Middle frontal gyrus (tissue), 1 donor: ENCODE results near the gene WIPF3.
"Not testable (repeated sequence)": the region's sequence is repeated elsewhere in the genome, so short reads cannot be mapped to it uniquely, and the experiment has no call there.

Experiments used
- DNase-seq: peaks from one replicate; pipeline ENCODE4 v3.0.0-alpha.2; 2015; ENCODE audit warnings: low spot score; ENCODE audit errors: extremely low spot score

The WIPF3 gene

DNA sequence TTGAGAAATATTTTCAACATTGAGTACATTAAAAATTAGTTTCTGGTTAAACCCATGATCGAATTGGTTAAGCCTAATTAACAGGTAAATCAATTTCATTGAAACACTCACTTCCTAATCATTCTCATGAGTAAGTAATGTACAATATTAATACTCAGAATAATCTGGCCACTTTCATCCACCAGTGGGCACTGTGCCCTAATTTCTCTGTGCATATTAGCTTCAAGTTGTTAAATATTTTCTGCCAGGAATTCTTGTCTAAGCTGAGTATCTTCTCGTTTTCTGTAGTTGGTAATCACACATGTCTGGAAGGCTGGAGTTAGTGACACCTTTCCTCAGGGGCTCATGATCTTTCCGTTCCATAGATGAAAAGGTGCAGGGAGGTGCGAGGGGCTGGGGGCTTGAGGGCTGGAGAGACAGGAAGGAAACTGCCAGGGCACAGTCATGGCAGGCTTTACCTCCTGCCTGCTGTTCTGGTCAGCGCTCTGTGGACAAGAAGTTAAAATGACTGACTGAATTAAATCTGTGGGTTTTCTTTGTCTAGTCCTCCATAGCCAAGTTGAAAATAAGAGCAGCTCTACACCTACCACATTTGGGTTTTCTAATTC, 71.9 kb downstream of the WIPF3 start:
- no peak for DNase-seq

GRCh38 chr7:29879609-29880008, 73.3 kb downstream of the WIPF3 start:
- DNase-seq, result no peak

- no peak for DNase-seq
Observed at GRCh38 chr7:29881724-29882123, 75.4 kb downstream of the WIPF3 start.

- no peak for DNase-seq
Observed at GRCh38 chr7:29882481-29882880, 76.2 kb downstream of the WIPF3 start.

DNA sequence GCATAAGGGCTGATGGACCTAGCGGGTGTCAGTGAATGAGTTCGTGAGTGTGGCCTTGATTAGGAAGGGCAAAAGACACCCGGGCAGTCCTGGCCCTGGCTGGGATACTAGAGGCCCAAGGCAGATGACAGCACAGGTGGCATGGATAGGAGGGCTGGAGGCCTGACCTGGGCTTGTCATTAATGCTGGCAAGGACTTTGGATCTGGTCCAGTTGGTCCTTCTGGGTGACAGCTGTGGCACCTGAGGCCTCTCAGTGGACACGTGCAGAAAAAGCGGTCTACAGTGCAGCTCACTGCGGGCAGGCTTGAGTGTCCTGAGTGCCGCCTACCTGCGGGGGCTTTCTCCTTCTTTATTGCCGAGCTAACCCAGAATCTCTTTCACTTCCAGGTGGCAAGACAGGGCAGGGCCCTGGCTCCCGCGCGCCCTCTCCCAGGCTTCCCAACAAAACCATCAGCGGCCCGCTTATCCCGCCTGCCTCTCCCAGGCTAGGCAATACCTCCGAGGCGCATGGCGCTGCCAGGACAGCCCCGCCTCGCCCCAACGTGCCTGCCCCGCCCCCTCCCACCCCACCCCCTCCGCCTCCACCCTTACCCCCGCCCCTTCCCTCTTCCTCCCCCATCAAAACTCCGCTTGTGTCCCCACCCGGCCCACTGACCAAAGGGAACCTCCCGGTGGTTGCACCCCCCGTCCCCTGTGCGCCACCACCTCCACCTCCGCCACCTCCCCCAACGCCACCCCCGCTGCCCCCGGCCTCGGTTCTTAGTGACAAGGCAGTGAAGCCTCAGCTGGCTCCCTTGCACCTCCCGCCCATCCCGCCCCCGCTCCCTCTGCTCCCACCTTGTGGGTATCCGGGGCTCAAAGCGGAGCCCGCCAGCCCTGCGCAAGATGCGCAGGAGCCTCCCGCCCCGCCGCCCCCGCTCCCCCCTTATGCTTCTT, 77.4 kb downstream of the WIPF3 start:
- DNase-seq, result no peak

DNA sequence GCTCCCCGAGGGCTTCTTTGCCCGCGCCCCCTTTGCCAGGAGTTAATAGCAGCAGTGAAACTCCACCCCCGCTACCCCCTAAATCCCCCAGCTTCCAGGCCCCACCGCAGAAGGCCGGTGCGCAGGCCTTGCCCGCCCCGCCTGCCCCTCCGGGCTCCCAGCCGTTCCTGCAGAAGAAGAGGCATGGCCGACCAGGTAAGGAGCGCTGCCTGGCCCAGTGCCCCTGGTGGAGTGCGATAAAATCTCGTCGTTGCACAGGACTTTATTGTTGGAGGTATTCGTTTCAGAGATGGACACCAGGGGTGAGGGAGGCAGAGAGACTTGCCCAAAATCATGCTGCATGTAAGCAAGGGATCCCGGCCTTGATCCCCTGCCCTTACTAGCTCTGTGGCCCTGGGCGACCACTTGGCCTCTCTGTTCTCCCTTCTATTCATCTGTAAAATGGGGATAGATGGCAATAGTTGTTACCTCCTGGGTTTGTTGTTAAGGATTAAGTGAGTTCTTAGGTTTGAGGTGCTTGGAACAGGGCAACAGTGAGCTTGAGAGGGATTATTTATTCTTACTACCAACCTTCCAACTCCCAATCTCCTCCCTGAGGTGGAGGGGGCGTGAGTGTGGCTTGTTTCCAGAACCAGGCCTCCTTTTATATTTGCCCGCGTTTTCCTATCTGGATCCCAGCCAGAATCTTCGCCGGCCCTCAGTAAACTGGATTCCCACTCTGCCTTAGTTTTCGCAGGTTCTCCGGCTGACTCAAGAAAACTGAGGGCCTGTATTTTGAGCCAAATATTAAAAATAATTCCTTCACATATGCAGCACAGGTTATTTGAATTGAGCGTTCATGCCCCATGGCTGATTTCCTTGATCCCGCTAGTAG, 78.3 kb downstream of the WIPF3 start:
- no peak for DNase-seq

GRCh38 chr7:29885626-29886025, 79.3 kb downstream of the WIPF3 start:
- no peak for DNase-seq

GRCh38 chr7:29886827-29887226, 80.5 kb downstream of the WIPF3 start:
- no peak for DNase-seq

GRCh38 chr7:29888006-29888405, 81.7 kb downstream of the WIPF3 start:
- DNase-seq, result no peak

DNA sequence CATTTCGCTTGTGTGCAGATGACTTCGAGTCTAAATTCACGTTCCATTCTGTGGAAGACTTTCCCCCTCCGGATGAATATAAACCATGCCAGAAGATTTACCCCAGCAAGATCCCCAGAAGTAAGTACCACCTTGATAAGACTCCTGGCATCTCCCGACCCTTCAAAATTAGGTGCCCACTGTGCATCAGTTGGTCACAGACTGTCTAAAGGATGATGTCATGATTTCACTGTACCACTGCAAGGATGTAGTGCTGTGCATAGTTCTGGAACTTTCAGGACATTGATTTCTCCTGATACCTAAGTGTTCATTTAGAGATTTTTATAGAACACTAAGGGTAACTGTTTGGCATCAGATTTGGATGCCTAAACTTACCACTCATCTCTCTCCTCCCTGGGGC, 83.0 kb downstream of the WIPF3 start:
- no peak for DNase-seq

DNA sequence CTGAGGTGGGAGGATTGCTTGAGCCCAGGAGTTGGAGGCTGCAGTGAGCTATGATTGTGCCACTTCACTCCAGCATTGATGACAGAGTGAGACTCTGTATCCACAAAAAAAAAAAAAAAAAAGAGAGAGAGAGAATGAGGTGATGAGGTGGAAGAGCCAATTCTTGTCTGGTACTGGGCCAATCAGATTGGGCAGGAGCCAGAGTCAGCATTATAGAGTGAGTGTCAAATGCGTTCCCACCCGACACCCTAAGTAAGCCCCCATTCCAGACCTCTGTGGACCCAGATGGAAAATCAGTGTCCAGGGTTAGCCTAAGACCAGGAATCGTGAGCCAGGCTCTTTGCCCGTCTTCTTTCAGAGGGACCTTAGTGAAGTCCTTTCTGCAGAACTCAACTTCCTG, 83.9 kb downstream of the WIPF3 start:
- DNase-seq, result no peak

DNA sequence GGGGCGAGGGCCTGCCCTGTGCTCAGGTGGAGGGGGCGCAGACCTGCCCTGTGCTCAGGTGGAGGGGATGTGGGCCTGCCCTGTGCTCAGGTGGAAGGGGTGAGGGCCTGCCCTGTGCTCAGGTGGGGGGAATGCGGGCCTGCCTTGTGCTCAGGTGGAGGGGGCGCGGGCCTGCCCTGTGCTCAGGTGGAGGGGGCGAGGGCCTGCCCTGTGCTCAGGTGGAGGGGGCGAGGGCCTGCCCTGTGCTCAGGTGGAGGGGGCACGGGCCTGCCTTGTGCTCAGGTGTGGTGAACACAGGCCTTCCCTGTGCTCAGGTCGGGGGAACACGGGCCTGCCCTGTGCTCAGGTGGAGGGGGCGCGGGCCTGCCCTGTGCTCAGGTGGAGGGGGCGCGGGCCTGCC, 84.5 kb downstream of the WIPF3 start:
- DNase-seq, result not testable (repeated sequence)

DNA sequence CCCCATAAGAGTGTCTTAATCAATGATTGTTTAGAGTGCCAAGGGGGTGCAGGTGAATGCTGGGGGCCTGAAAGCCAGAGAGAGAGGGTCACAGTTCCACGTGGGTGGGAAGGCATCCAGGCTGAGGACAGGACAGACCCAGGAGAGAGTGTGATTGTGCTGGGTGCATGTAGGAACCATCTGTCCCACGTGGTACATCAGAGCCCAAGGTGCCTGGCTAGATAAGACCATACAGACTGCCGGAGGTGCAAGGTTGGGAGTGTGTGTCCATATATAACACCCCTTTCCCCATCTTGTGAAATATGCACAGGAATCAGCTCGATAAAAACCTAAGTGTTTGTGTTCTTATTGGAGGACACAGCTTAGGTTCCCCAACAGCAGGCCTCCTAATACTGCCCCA, 85.5 kb downstream of the WIPF3 start:
- no peak for DNase-seq

DNA sequence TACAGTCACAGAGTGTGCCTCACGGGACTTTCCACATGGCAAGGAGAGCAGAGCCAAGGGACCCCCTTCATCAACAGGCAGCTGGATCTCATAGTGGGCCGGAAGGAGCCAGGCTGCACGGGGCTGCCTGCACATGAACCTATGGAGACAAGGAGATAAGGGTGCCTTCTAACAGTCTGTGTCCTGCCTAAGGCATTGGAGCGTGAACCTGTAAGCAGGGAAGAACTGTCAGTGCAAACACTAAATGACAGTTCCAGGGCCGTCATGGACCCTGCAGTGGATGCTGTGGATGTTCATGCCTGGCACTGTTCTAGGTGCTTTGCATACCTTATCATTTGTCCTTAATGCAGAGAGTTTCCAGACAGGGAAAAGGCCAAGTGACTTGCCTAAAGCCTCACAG, 85.9 kb downstream of the WIPF3 start:
- DNase-seq, result no peak

- no peak for DNase-seq
Observed at GRCh38 chr7:29893351-29893965, 87.2 kb downstream of the WIPF3 start.

- no peak for DNase-seq
Observed at GRCh38 chr7:29894256-29894655, 87.9 kb downstream of the WIPF3 start.

DNA sequence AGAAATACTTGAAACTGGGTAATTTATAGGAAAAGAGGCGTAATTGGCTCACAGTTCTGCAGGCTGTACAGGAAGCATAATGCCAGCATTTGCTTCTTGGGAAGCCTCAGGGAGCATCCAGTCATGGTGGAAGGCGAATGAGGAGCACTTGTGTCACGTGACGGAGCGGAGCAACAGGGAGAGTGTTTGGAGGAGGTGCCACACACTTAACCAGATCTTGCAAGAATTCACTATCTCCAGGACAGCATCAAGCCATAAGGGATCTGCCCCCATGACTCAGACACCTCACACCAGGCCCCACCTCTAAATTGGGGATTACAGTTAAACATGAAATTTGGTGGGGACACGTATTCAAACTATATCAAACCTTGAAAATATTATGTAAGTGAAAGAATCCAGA, 89.3 kb downstream of the WIPF3 start:
- no peak for DNase-seq

DNA sequence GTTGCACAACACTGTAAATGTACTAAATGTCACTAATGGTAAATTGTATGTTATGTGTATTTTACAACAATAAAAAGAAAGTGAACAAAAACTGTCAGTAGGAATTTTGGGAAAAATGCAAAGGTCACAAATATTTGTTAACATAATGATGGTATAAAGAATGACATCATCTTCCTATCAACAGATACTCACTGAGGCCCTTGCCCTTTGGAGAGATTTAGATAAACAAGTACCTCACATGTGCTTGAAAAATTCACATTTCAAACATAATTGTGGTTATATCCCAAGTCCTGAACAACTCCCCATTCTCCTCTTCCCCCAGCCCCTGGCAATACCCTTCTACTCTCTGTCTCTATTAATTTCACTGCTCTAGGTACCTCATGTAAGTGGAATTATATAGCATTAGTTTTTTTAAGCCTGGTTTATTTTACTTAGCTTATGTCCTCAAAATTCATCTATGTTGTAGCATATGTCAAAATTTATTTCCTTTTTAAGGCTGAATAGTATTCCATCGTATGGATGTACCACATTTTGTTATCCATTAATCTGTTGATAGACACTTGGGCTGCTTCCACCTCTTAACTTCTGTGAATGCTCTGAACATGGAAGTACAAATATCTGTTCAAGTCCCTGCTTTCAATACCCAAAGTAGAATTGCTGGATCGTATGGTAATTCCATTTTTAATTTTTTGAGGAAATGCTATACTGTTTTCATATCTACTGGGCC, 90.5 kb downstream of the WIPF3 start:
- no peak for DNase-seq

DNA sequence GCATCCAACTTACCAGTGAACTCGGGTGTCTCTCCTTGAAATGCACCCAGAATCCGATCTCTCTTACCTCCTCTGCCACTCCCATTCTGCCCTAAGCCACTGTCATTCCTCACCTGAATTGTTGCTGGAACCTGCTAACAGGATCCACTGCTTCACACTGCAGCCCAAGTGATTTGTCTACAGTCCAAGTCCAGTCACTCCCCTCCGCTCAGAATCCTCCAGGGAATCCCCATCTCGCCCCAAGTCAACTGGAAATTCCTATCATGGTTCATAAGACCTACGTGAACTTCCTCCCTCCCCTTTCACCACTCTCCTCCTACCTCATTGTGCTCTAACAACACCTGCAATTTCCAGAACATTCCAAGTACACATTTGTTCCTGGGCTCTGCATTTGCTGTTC, 92.0 kb downstream of the WIPF3 start:
- DNase-seq, result no peak

- no peak for DNase-seq
Observed at GRCh38 chr7:29900745-29901144, 94.4 kb downstream of the WIPF3 start.
